Large intestine (tissue), 3 donors: ENCODE data around the gene CDC42BPG. TPM values are rescaled to one million over a fixed set of nuclear protein-coding genes. Genes with fewer than 3 reads are reported as not detected.

Source experiments
- DNase-seq, 2 donors: peaks; one replicate each; pipeline versions ENCODE4 v3.0.0 to v3.0.0-alpha.2; 2013
- H3K27ac ChIP-seq: one replicate; pipeline ENCODE4 v1.5.1; 2013; ENCODE audit warnings: low read length
- H3K27me3 ChIP-seq: 2 replicates; pipeline ENCODE4 v1.6.1; 2013; ENCODE audit warnings: low read length; ENCODE audit not compliant: control insufficient read depth, insufficient read depth
- H3K36me3 ChIP-seq: 2 replicates; pipeline ENCODE4 v1.6.1; 2013; ENCODE audit warnings: low read length; ENCODE audit not compliant: control insufficient read depth, insufficient read depth
- H3K4me1 ChIP-seq: one replicate; pipeline ENCODE4 v1.6.1; 2013; ENCODE audit warnings: low read length; ENCODE audit not compliant: control insufficient read depth, insufficient read depth
- H3K4me3 ChIP-seq: one replicate; pipeline ENCODE4 v1.5.1; 2013; ENCODE audit warnings: low read length
- H3K9me3 ChIP-seq: one replicate; pipeline ENCODE4 v1.6.1; 2013; ENCODE audit warnings: mild to moderate bottlenecking, low read depth, low read length, moderate library complexity; ENCODE audit not compliant: control insufficient read depth
- WGBS: methylation state at CpG from one replicate; pipeline ENCODE4 v1.1.5; 2013; ENCODE audit warnings: low lambda C conversion rate; ENCODE audit not compliant: insufficient coverage; 5-methylcytosine and 5-hydroxymethylcytosine counted together
- polyA plus RNA-seq: library from polyadenylated mRNA; unstranded; fragments of 120-200 nt; gene quantifications from one replicate; pipeline ENCODE4 v1.2.1, GENCODE V29; 2013

CDC42BPG gene
- polyA plus RNA-seq, 1 donor, result 5.5 TPM

GRCh38 chr11:64791781-64792291, 52.6 kb downstream of the CDC42BPG start:
- WGBS, result no CpG with 5 or more reads among the region's 14 CpGs

GRCh38 chr11:64790205-64791095, 54.0 kb downstream of the CDC42BPG start:
- H3K9me3 ChIP-seq, result no peaks in the 10 kb centered on the region
- H3K4me1 ChIP-seq, result peaks cover 15% of the 10 kb centered on the region
- no peak for DNase-seq
- no peak overlapping the region for H3K4me3 ChIP-seq
- no peak overlapping the region for H3K27ac ChIP-seq
- WGBS, result 100% methylated on average over 2 of the region's 25 CpGs
- H3K36me3 ChIP-seq, result peaks cover 19% of the 10 kb centered on the region
- no peaks in the 10 kb centered on the region for H3K27me3 ChIP-seq

More at GRCh38 chr11:64791781-64792291, 52.6 kb downstream of the CDC42BPG start:
- Histone ChIP-seq H3K36me3 (peaks cover 26% of the 10 kb centered on the region), H3K4me1 (peaks cover 15% of the 10 kb centered on the region), H3K27ac (no peak overlapping the region), H3K27me3 (no peaks in the 10 kb centered on the region), H3K4me3 (no peak overlapping the region), H3K9me3 (no peaks in the 10 kb centered on the region)
- DNase-seq, result no peak

- no peak overlapping the region for H3K27ac ChIP-seq
- H3K4me3 ChIP-seq, result no peak overlapping the region
- H3K4me1 ChIP-seq, result peaks cover 15% of the 10 kb centered on the region
- no CpG with 5 or more reads among the region's 15 CpGs for WGBS
- H3K27me3 ChIP-seq, result no peaks in the 10 kb centered on the region
- no peaks in the 10 kb centered on the region for H3K9me3 ChIP-seq
- H3K36me3 ChIP-seq, result peaks cover 19% of the 10 kb centered on the region
- no peak for DNase-seq
Observed at GRCh38 chr11:64789331-64790204, 54.9 kb downstream of the CDC42BPG start.

GRCh38 chr11:64788321-64789215, 55.9 kb downstream of the CDC42BPG start:
- Histone ChIP-seq H3K27me3 (no peaks in the 10 kb centered on the region), H3K36me3 (peaks cover 19% of the 10 kb centered on the region), H3K4me3 (no peak overlapping the region), H3K27ac (peak overlapping the region; percentile 33), H3K9me3 (no peaks in the 10 kb centered on the region), H3K4me1 (peaks cover 15% of the 10 kb centered on the region)
- WGBS, result no CpG with 5 or more reads among the region's 9 CpGs
- DNase-seq, result no peak

- no CpG with 5 or more reads among the region's 15 CpGs for WGBS
Observed at GRCh38 chr11:64787526-64788320, 56.7 kb downstream of the CDC42BPG start.

GRCh38 chr11:64786308-64786707, 58.1 kb downstream of the CDC42BPG start:
- Histone ChIP-seq H3K27me3 (no peaks in the 10 kb centered on the region), H3K9me3 (no peaks in the 10 kb centered on the region), H3K36me3 (peaks cover 16% of the 10 kb centered on the region), H3K27ac (no peak overlapping the region), H3K4me3 (no peak overlapping the region), H3K4me1 (peaks cover 15% of the 10 kb centered on the region)
- WGBS, result no CpG with 5 or more reads among the region's 10 CpGs
- no peak for DNase-seq

More at GRCh38 chr11:64787526-64788320, 56.7 kb downstream of the CDC42BPG start:
- Histone ChIP-seq H3K9me3 (no peaks in the 10 kb centered on the region), H3K27me3 (no peaks in the 10 kb centered on the region), H3K4me1 (peaks cover 15% of the 10 kb centered on the region), H3K4me3 (no peak overlapping the region), H3K36me3 (peaks cover 19% of the 10 kb centered on the region), H3K27ac (peak overlapping the region; percentile 43)
- DNase-seq, result peak; percentile 57 to 74

GRCh38 chr11:64784813-64785581, 59.5 kb downstream of the CDC42BPG start:
- WGBS, result 86% methylated on average over 7 of the region's 12 CpGs
- Histone ChIP-seq H3K4me1 (peaks cover 15% of the 10 kb centered on the region), H3K27ac (no peak overlapping the region), H3K9me3 (no peaks in the 10 kb centered on the region), H3K27me3 (no peaks in the 10 kb centered on the region), H3K4me3 (no peak overlapping the region), H3K36me3 (peaks cover 15% of the 10 kb centered on the region)
- DNase-seq, result no peak

GRCh38 chr11:64778473-64779298, 65.8 kb downstream of the CDC42BPG start, which contains the start of gene SF1:
Gene SF1, minus strand, starts transcription at chr11:64778542. Its CDS starts 150 bp downstream, at chr11:64778392.
- H3K4me3 ChIP-seq, result peak within 1 kb of the TSS; percentile 72
- no CpG with 5 or more reads among the region's 80 CpGs for WGBS

More at GRCh38 chr11:64778473-64779298, 65.8 kb downstream of the CDC42BPG start, which contains the start of gene SF1:
- Histone ChIP-seq H3K27ac (peak within 1 kb of the TSS; percentile 99), H3K4me1 (peaks cover 10% of the 10 kb centered on the region), H3K27me3 (no peaks in the 10 kb centered on the region), H3K36me3 (peaks cover 33% of the 10 kb centered on the region), H3K9me3 (no peaks in the 10 kb centered on the region)
- DNase-seq, result peak; percentile 100
